ENCODE results near the gene NABP1.

The NABP1 gene

DNA sequence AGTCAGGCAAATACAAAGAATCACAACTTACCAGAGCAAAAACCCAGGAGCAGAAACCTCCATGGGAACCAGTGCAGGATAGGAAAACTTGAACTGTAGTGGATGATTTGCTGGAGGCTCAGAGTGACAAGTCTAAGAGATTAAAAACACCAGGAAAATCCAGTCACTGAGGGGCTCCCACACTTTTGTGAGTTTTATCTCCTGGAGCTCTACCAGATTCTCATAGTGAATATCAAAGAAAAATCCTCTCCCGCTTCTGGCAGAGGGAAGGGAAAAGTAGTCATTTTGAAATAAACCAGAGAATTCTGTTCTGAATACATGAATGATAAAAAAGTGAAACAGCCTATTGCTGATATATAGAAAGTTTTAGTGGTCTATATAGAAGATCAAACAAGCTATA, 23.1 kb downstream of the NABP1 start:
- H3K27ac ChIP-seq (ENCODE audit: low read depth, low read length): no peak overlapping the region
- H3K4me3 ChIP-seq (ENCODE audit: low read depth in 1 of 2, low read length in 2 of 2): no peak overlapping the region
- no peaks in the 10 kb centered on the region for H3K27me3 ChIP-seq (ENCODE audit: control insufficient read depth in 1 of 2, insufficient read depth in 2 of 2, low read length in 2 of 2)
- no peaks in the 10 kb centered on the region for H3K36me3 ChIP-seq (ENCODE audit: insufficient read depth, low read length)
- H3K9me3 ChIP-seq (ENCODE audit: low read length): no peaks in the 10 kb centered on the region
- H3K9ac ChIP-seq (ENCODE audit: low read length): no peak overlapping the region
- H3K4me1 ChIP-seq (ENCODE audit: insufficient read depth, low read length): no peaks in the 10 kb centered on the region

DNA sequence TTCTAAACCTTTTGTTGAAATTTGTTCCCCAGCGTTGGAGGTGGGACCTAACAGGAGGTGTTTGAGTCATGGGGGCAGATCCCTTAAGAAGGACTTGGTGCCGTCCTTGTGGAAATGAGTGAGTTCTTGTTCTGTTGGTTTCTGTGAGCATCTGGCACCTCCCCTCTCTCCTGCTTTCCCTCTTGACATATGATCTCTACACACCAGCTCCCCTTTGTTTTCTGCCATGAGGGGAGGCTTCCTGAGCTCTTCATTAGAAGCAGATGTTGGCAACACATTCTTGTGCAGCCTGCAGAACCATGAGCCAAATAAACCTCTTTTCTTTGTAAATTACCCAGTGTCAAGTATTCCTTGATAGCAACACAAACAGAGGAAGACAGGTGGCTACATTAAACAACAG, 23.8 kb downstream of the NABP1 start:
- Histone ChIP-seq H3K36me3 (ENCODE audit: insufficient read depth, low read length) (no peaks in the 10 kb centered on the region), H3K9me3 (ENCODE audit: low read length) (no peaks in the 10 kb centered on the region), H3K4me1 (ENCODE audit: insufficient read depth, low read length) (no peaks in the 10 kb centered on the region), H3K27ac (ENCODE audit: low read depth, low read length) (no peak overlapping the region), H3K4me3 (ENCODE audit: low read depth in 1 of 2, low read length in 2 of 2) (no peak overlapping the region), H3K27me3 (ENCODE audit: control insufficient read depth in 1 of 2, insufficient read depth in 2 of 2, low read length in 2 of 2) (no peaks in the 10 kb centered on the region), H3K9ac (ENCODE audit: low read length) (no peak overlapping the region)

DNA sequence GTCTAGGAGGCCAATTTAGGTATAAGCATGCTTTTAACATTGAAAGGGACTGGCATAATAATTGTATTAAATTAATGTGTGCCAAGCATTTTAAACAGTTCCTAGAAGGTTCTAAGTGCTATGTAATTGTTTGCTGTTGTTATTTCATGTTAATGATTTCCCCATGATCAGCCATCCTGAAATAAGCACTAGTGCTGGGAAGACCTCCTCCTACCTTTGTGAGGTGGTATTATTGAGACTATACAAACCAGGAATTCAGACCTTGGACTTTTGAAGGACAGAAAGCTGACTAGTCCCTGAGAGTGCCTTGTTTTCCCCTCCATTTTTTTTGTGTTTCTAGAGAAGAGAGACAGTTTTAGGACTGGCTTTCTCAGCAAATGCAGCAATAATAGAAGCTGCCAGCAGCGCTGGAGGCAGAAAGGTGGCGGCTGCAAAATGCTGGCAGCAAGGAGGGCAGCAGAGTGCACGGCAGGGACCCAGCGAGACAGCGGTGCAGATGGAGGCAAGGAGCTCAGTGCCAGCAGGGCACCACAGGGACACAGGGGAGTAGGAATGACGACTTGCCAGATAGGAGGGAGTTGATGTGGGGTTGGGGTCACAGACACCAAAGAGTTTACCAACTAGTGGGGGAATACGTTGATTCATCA, 25.3 kb downstream of the NABP1 start:
- Histone ChIP-seq H3K9me3 (ENCODE audit: low read length) (no peaks in the 10 kb centered on the region), H3K27ac (ENCODE audit: low read depth, low read length) (no peak overlapping the region), H3K4me3 (ENCODE audit: low read depth in 1 of 2, low read length in 2 of 2) (no peak overlapping the region), H3K9ac (ENCODE audit: low read length) (no peak overlapping the region), H3K4me1 (ENCODE audit: insufficient read depth, low read length) (no peaks in the 10 kb centered on the region), H3K27me3 (ENCODE audit: control insufficient read depth in 1 of 2, insufficient read depth in 2 of 2, low read length in 2 of 2) (no peaks in the 10 kb centered on the region), H3K36me3 (ENCODE audit: insufficient read depth, low read length) (no peaks in the 10 kb centered on the region)

DNA sequence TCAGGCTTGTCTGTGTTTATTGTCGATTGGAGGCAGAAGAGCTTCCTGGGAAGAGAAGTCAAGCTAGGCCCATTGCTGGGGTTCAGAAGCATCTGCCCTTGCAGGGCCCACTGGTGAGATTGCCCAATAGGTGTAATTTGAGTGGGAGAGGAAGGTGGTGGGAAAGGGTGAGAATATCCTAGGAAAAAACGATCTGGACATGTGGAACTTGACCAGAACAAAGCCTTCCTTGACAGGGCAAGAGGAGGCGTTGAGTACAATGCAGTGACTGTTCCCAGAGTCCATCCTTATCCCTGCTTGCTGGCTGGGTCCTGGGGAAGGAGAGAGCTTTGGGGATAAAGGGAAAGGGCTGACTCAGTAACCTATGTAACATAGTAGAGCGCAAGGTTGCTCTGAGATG, 27.1 kb downstream of the NABP1 start:
- Histone ChIP-seq H3K9ac (ENCODE audit: low read length) (no peak overlapping the region), H3K36me3 (ENCODE audit: insufficient read depth, low read length) (no peaks in the 10 kb centered on the region), H3K4me3 (ENCODE audit: low read depth in 1 of 2, low read length in 2 of 2) (no peak overlapping the region), H3K9me3 (ENCODE audit: low read length) (no peaks in the 10 kb centered on the region), H3K4me1 (ENCODE audit: insufficient read depth, low read length) (no peaks in the 10 kb centered on the region), H3K27me3 (ENCODE audit: control insufficient read depth in 1 of 2, insufficient read depth in 2 of 2, low read length in 2 of 2) (no peaks in the 10 kb centered on the region), H3K27ac (ENCODE audit: low read depth, low read length) (no peak overlapping the region)

DNA sequence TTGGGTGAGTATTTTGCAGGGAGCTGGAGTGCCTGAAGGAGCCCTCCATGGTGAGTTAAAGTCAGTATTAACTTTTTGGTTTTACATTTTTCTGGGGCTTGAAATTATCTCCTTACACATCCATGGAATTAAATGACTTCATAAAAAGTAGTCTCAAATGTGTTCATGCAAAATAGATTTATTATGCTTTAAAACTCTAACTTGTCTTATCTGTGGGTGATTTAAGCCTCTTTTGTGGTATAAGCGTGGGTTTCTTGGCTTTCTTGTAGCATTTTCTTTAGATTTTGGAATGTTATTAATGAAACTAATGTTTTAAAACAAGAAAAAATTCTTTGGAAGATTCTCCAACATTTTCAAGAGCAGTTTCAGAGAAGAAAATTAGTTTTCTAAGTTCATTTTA, 27.8 kb downstream of the NABP1 start:
- Histone ChIP-seq H3K9me3 (ENCODE audit: low read length) (no peaks in the 10 kb centered on the region), H3K4me1 (ENCODE audit: insufficient read depth, low read length) (no peaks in the 10 kb centered on the region), H3K27me3 (ENCODE audit: control insufficient read depth in 1 of 2, insufficient read depth in 2 of 2, low read length in 2 of 2) (no peaks in the 10 kb centered on the region), H3K4me3 (ENCODE audit: low read depth in 1 of 2, low read length in 2 of 2) (no peak overlapping the region), H3K36me3 (ENCODE audit: insufficient read depth, low read length) (no peaks in the 10 kb centered on the region), H3K27ac (ENCODE audit: low read depth, low read length) (no peak overlapping the region), H3K9ac (ENCODE audit: low read length) (no peak overlapping the region)

DNA sequence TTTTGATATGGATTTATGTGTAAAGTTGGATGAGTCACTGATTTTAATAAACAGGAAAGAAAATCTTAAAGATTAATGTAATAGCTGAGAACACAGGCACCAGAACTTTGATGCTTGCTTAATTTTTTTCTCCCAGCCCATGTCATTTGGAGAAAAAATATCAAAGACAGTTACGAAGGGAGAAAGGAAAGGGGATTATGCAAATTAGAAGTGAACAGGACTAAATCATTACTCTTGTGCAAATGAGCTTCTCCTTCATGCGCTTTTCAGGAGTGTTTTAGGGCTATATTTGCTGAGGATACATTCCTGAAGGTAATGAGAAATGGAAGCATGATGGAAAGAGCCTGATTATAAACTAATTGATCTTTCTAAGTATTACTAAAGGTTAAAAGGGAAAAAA, 28.9 kb downstream of the NABP1 start:
- no peaks in the 10 kb centered on the region for H3K4me1 ChIP-seq (ENCODE audit: insufficient read depth, low read length)

DNA sequence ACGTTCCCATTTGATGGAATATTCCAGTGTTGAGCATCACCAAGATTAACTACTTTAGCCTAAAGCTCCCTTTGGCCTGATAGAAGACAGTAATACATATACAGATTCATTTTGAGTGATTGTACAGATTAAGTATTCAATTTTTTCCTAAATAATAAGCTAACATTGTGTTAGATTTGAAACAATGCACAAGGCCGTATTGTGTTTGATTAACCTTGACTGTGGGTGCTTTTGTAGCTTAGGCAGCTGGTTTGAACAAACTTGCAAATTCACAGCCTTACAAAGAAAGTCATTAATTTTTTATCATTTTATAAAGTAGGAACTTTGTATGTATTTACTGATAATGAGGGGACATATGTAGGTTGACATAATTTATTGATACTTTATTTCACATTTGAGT, 29.6 kb downstream of the NABP1 start:
- Histone ChIP-seq H3K9ac (ENCODE audit: low read length) (no peak overlapping the region), H3K27me3 (ENCODE audit: control insufficient read depth in 1 of 2, insufficient read depth in 2 of 2, low read length in 2 of 2) (no peaks in the 10 kb centered on the region), H3K9me3 (ENCODE audit: low read length) (no peaks in the 10 kb centered on the region), H3K36me3 (ENCODE audit: insufficient read depth, low read length) (no peaks in the 10 kb centered on the region), H3K27ac (ENCODE audit: low read depth, low read length) (no peak overlapping the region), H3K4me1 (ENCODE audit: insufficient read depth, low read length) (no peaks in the 10 kb centered on the region), H3K4me3 (ENCODE audit: low read depth in 1 of 2, low read length in 2 of 2) (no peak overlapping the region)

More for the DNA sequence above, 28.9 kb downstream of the NABP1 start:
- H3K9ac ChIP-seq (ENCODE audit: low read length): no peak overlapping the region
- no peaks in the 10 kb centered on the region for H3K36me3 ChIP-seq (ENCODE audit: insufficient read depth, low read length)
- H3K27me3 ChIP-seq (ENCODE audit: control insufficient read depth in 1 of 2, insufficient read depth in 2 of 2, low read length in 2 of 2): no peaks in the 10 kb centered on the region
- no peak overlapping the region for H3K27ac ChIP-seq (ENCODE audit: low read depth, low read length)
- no peak overlapping the region for H3K4me3 ChIP-seq (ENCODE audit: low read depth in 1 of 2, low read length in 2 of 2)
- H3K9me3 ChIP-seq (ENCODE audit: low read length): no peaks in the 10 kb centered on the region

DNA sequence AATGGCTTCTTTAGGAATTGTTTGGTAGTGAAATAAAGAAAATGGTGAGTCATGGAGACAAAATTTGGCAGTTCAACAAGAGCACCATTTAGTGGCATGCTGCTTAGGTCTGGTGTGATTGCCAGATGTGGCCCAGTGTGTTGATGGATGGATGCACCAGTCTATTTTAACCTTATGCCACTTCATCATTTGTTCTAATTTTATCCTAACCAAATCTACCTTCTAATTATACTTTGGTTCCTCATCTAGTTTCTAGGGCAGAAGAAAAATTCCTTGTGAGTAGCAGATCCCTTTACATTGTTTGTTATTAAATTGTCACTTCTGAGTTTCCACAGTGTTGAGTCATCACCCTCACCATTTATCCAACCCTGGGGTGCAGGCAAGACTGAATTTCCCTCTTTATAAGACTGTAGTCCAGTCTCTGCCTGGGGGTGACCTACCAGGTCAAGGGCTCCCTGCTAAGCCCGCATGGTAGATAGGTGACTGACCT, 32.5 kb downstream of the NABP1 start:
- Histone ChIP-seq H3K27ac (ENCODE audit: low read depth, low read length) (no peak overlapping the region), H3K27me3 (ENCODE audit: control insufficient read depth in 1 of 2, insufficient read depth in 2 of 2, low read length in 2 of 2) (no peaks in the 10 kb centered on the region), H3K9ac (ENCODE audit: low read length) (no peak overlapping the region), H3K9me3 (ENCODE audit: low read length) (no peaks in the 10 kb centered on the region), H3K4me1 (ENCODE audit: insufficient read depth, low read length) (no peaks in the 10 kb centered on the region), H3K36me3 (ENCODE audit: insufficient read depth, low read length) (no peaks in the 10 kb centered on the region), H3K4me3 (ENCODE audit: low read depth in 1 of 2, low read length in 2 of 2) (no peak overlapping the region)

DNA sequence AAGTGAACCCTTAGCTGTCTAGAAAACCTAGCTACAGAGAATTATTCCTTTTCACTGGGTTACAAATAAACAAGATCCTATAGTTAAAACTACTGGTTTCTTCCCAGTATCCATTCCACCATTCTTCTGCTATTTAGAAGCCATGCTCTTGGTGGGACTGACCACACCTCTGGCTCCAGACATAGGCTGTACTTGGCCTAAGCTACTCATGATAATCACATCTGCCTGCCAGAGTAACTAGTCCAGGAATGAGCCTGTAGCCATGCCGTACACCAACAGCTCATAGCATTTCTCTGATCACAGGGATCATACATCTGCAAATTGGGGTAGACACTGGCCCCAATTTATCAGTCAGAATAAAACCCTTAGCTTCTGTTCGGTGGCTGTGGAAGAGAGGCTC, 33.7 kb downstream of the NABP1 start:
- Histone ChIP-seq H3K36me3 (ENCODE audit: insufficient read depth, low read length) (no peaks in the 10 kb centered on the region), H3K27ac (ENCODE audit: low read depth, low read length) (no peak overlapping the region), H3K4me1 (ENCODE audit: insufficient read depth, low read length) (no peaks in the 10 kb centered on the region), H3K4me3 (ENCODE audit: low read depth in 1 of 2, low read length in 2 of 2) (no peak overlapping the region), H3K9me3 (ENCODE audit: low read length) (no peaks in the 10 kb centered on the region), H3K27me3 (ENCODE audit: control insufficient read depth in 1 of 2, insufficient read depth in 2 of 2, low read length in 2 of 2) (no peaks in the 10 kb centered on the region), H3K9ac (ENCODE audit: low read length) (no peak overlapping the region)

DNA sequence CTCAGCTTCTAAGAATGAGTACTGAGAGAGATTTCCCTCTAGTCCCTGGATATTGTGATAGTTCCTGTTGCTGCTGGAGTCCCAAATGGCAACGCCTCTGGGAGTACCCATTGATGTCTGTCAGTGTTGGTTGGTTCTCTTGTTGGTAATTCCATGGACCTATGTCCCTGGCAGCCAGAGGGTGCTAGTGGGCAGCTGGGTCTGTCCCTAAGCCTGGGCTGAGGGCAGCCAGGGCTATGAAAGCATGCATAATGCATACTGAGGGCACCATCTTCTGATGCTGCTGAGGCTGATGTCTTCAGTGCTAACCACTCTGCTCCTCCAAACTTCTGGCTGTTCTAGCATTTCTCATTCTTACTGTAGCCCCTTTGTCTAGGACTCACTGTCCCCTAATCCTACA, 35.9 kb downstream of the NABP1 start:
- H3K9me3 ChIP-seq (ENCODE audit: low read length): no peaks in the 10 kb centered on the region
- H3K4me3 ChIP-seq (ENCODE audit: low read depth in 1 of 2, low read length in 2 of 2): no peak overlapping the region
- H3K27ac ChIP-seq (ENCODE audit: low read depth, low read length): no peak overlapping the region
- H3K9ac ChIP-seq (ENCODE audit: low read length): no peak overlapping the region
- no peaks in the 10 kb centered on the region for H3K27me3 ChIP-seq (ENCODE audit: control insufficient read depth in 1 of 2, insufficient read depth in 2 of 2, low read length in 2 of 2)
- no peaks in the 10 kb centered on the region for H3K4me1 ChIP-seq (ENCODE audit: insufficient read depth, low read length)
- H3K36me3 ChIP-seq (ENCODE audit: insufficient read depth, low read length): no peaks in the 10 kb centered on the region

DNA sequence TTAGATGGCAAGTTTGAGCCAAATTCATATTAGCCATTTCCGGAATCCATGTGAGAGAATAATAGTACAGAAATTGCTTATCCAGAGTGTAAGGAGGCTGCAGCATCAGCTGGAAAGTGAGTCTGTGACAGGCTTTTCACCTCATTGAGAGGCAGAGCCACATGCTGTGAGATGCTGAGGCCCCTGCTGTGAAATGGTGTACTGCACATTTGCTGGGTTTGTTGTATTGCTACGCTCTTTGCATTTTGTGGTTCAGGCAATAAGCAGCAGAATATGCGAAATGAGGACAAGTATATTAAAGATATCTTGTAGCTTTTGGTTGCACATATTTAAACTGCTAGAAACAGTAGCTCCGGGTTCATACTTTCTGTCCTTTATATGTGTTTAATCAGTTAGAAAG, 37.0 kb downstream of the NABP1 start:
- Histone ChIP-seq H3K27ac (ENCODE audit: low read depth, low read length) (no peak overlapping the region), H3K9me3 (ENCODE audit: low read length) (no peaks in the 10 kb centered on the region), H3K4me3 (ENCODE audit: low read depth in 1 of 2, low read length in 2 of 2) (no peak overlapping the region), H3K4me1 (ENCODE audit: insufficient read depth, low read length) (no peaks in the 10 kb centered on the region), H3K27me3 (ENCODE audit: control insufficient read depth in 1 of 2, insufficient read depth in 2 of 2, low read length in 2 of 2) (no peaks in the 10 kb centered on the region), H3K36me3 (ENCODE audit: insufficient read depth, low read length) (no peaks in the 10 kb centered on the region), H3K9ac (ENCODE audit: low read length) (no peak overlapping the region)

DNA sequence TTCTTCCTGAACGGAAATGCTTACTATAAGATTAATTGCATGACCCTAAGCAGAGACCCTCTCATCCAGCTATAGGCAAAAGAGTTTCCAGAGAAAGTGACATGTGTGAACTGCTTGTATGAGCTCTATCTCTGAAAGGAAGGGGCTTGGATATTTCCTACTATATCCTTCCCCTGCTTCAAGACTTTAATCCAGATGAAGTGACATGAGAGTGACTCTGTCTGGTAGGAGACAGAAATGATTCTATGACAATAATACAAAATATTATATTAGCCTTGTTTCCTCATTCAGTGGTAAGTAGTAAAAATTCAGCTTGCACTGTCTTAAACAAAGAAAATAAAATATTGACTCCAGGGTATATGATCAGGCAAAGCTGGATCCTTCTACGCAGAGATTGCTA, 37.5 kb downstream of the NABP1 start:
- H3K4me3 ChIP-seq (ENCODE audit: low read depth in 1 of 2, low read length in 2 of 2): no peak overlapping the region
- H3K27ac ChIP-seq (ENCODE audit: low read depth, low read length): no peak overlapping the region
- no peaks in the 10 kb centered on the region for H3K36me3 ChIP-seq (ENCODE audit: insufficient read depth, low read length)
- no peaks in the 10 kb centered on the region for H3K27me3 ChIP-seq (ENCODE audit: control insufficient read depth in 1 of 2, insufficient read depth in 2 of 2, low read length in 2 of 2)
- no peaks in the 10 kb centered on the region for H3K9me3 ChIP-seq (ENCODE audit: low read length)
- no peaks in the 10 kb centered on the region for H3K4me1 ChIP-seq (ENCODE audit: insufficient read depth, low read length)
- H3K9ac ChIP-seq (ENCODE audit: low read length): no peak overlapping the region

Measured in muscle layer of colon (tissue), 2 donors.